Left ventricle myocardium inferior (tissue), 1 donor: ENCODE data around the gene STK17B. TPM values are rescaled to one million over a fixed set of nuclear protein-coding genes. Genes with fewer than 3 reads are reported as not detected.

ENCODE experiments used
- DNase-seq: peaks from one replicate; pipeline ENCODE4 v3.0.0-alpha.2; 2020
- H3K27ac ChIP-seq: fragments of 200-600 bp; replicated peaks from 2 replicates; pipeline ENCODE4 v1.8.0; 2021
- H3K27me3 ChIP-seq: fragments of 200-600 bp; 2 replicates; pipeline ENCODE4 v1.8.0; 2021; ENCODE audit warnings: low read depth
- H3K36me3 ChIP-seq: fragments of 200-600 bp; 2 replicates; pipeline ENCODE4 v1.8.0; 2021
- H3K4me1 ChIP-seq: fragments of 200-600 bp; 2 replicates; pipeline ENCODE4 v1.8.0; 2021
- H3K4me3 ChIP-seq: fragments of 200-600 bp; 2 replicates; pipeline ENCODE4 v1.8.0; 2021; ENCODE audit warnings: mild to moderate bottlenecking, moderate library complexity
- H3K9me3 ChIP-seq: fragments of 200-600 bp; replicated peaks from 2 replicates; pipeline ENCODE4 v1.8.0; 2021
- CTCF ChIP-seq: fragments of 200-600 bp; IDR thresholded peaks from 2 replicates; pipeline ENCODE4 v1.8.0; 2021; ENCODE audit warnings: antibody characterized with exemption, mild to moderate bottlenecking, borderline replicate concordance
- intact Hi-C: fragments of 100-400 bp; cut with micrococcal nuclease; formaldehyde crosslinking; loops from one replicate; pipeline ENCODE4 v1.11.0; 2022
- total RNA-seq: library from RNA; stranded (reverse); fragmentation: NEBNext Ultra II Directional; extraction: Animal tissue kit (Norgen Biotek cat#: 25700); gene quantifications from one replicate; pipeline ENCODE4 v1.2.1, GENCODE V29; 2021
- donor health status: DM: no; HTN: yes; CAD: no; lungs with severe emphysema.

STK17B gene
- total RNA-seq, 1 donor from 2014 or later, result 4.9 TPM

- H3K36me3 ChIP-seq, result no peaks in the 10 kb centered on the region
- DNase-seq, result no peak
- H3K27me3 ChIP-seq, result no peaks in the 10 kb centered on the region
- TF ChIP-seq CTCF, result no peak
- H3K9me3 ChIP-seq, result no peaks in the 10 kb centered on the region
- H3K4me1 ChIP-seq, result no peaks in the 10 kb centered on the region
- no peak overlapping the region for H3K4me3 ChIP-seq
- intact Hi-C loops, result no loop called here
- H3K27ac ChIP-seq, result no peak overlapping the region
Measured at GRCh38 chr2:196183528-196184231, 12.3 kb upstream of the STK17B start.

- Histone ChIP-seq H3K27me3 (no peaks in the 10 kb centered on the region), H3K9me3 (no peaks in the 10 kb centered on the region), H3K4me1 (no peaks in the 10 kb centered on the region), H3K4me3 (no peak overlapping the region), H3K27ac (no peak overlapping the region), H3K36me3 (no peaks in the 10 kb centered on the region)
- TF ChIP-seq CTCF, result no peak
- intact Hi-C loops, result no loop called here
- no peak for DNase-seq
Measured at GRCh38 chr2:196183172-196183473, 11.7 kb upstream of the STK17B start.

- no peak for TF ChIP-seq CTCF
- no peaks in the 10 kb centered on the region for H3K4me1 ChIP-seq
- H3K9me3 ChIP-seq, result no peaks in the 10 kb centered on the region
- intact Hi-C loops, result no loop called here
- no peak for DNase-seq
- H3K27me3 ChIP-seq, result no peaks in the 10 kb centered on the region
- no peaks in the 10 kb centered on the region for H3K36me3 ChIP-seq
- no peak overlapping the region for H3K4me3 ChIP-seq
- no peak overlapping the region for H3K27ac ChIP-seq
Measured at GRCh38 chr2:196182439-196183171, 11.2 kb upstream of the STK17B start.

- TF ChIP-seq CTCF, result no peak
- H3K36me3 ChIP-seq, result no peaks in the 10 kb centered on the region
- H3K27ac ChIP-seq, result no peak overlapping the region
- no peak for DNase-seq
- H3K9me3 ChIP-seq, result no peaks in the 10 kb centered on the region
- no peak overlapping the region for H3K4me3 ChIP-seq
- intact Hi-C loops, result no loop called here
- no peaks in the 10 kb centered on the region for H3K27me3 ChIP-seq
- H3K4me1 ChIP-seq, result no peaks in the 10 kb centered on the region
Measured at GRCh38 chr2:196181484-196181883, 10.1 kb upstream of the STK17B start.

- Histone ChIP-seq H3K27me3 (no peaks in the 10 kb centered on the region), H3K4me1 (peaks cover under 1% of the 10 kb centered on the region), H3K9me3 (no peaks in the 10 kb centered on the region), H3K36me3 (no peaks in the 10 kb centered on the region), H3K27ac (no peak overlapping the region), H3K4me3 (no peak overlapping the region)
- intact Hi-C loops, result no loop called here
- DNase-seq, result no peak
- TF ChIP-seq CTCF, result no peak
Measured at GRCh38 chr2:196177124-196177523, 5.7 kb upstream of the STK17B start.
